H9 (cell line): ENCODE results near the gene STX1A. TPM values are rescaled to one million over a fixed set of nuclear protein-coding genes. Genes with fewer than 3 reads are reported as not detected.

Experiments
- DNase-seq: peaks from one replicate; pipeline ENCODE4 v3.0.0-alpha.2; 2017
- H2AFZ ChIP-seq: one replicate; pipeline ENCODE4 v1.6.1; 2013; ENCODE audit warnings: mild to moderate bottlenecking, low read length, control low read depth, moderate library complexity
- H2AK5ac ChIP-seq: 2 replicates; pipeline ENCODE4 v1.6.1; 2013; ENCODE audit warnings: low read length, control low read depth, mixed read lengths; ENCODE audit not compliant: insufficient read length
- H2BK120ac ChIP-seq: one replicate; pipeline ENCODE4 v1.6.1; 2013; ENCODE audit warnings: low read depth, mild to moderate bottlenecking, low read length, control low read depth, inconsistent platforms; ENCODE audit not compliant: poor library complexity, severe bottlenecking
- H2BK12ac ChIP-seq: 2 replicates; pipeline ENCODE4 v1.6.1; 2013; ENCODE audit warnings: low read length, control low read depth, mixed read lengths, low read depth; ENCODE audit not compliant: insufficient read length
- H2BK15ac ChIP-seq: 2 replicates; pipeline ENCODE4 v1.6.1; 2013; ENCODE audit warnings: low read depth, low read length, control low read depth
- H2BK20ac ChIP-seq: one replicate; pipeline ENCODE4 v1.6.1; 2013; ENCODE audit warnings: low read depth, mild to moderate bottlenecking, low read length, control low read depth, inconsistent platforms; ENCODE audit not compliant: poor library complexity, severe bottlenecking
- H2BK5ac ChIP-seq: 2 replicates; pipeline ENCODE4 v1.6.1; 2013; ENCODE audit warnings: low read length, control low read depth, mixed read lengths; ENCODE audit not compliant: insufficient read length
- H3K14ac ChIP-seq: 2 replicates; pipeline ENCODE4 v1.6.1; 2013; ENCODE audit warnings: low read length, control low read depth; ENCODE audit not compliant: insufficient read depth
- H3K18ac ChIP-seq: 2 replicates; pipeline ENCODE4 v1.6.1; 2013; ENCODE audit warnings: low read depth, mild to moderate bottlenecking, mixed read lengths, low read length, control low read depth; ENCODE audit not compliant: insufficient read length
- H3K23ac ChIP-seq: 2 replicates; pipeline ENCODE4 v1.6.1; 2013; ENCODE audit warnings: low read length, control low read depth, mixed read lengths, low read depth; ENCODE audit not compliant: insufficient read length
- H3K23me2 ChIP-seq: 2 replicates; pipeline ENCODE4 v1.6.1; 2013; ENCODE audit warnings: low read depth, mild to moderate bottlenecking, mixed read lengths, low read length, control low read depth; ENCODE audit not compliant: insufficient read length, poor library complexity, severe bottlenecking
- H3K27ac ChIP-seq: 2 replicates; pipeline ENCODE4 v1.5.1; 2013; ENCODE audit warnings: low read length, control low read depth, mixed read lengths, low read depth; ENCODE audit not compliant: insufficient read length
- H3K27me3 ChIP-seq: 2 replicates; pipeline ENCODE4 v1.6.1; 2013; ENCODE audit warnings: low read length, control low read depth, inconsistent platforms; ENCODE audit not compliant: insufficient read depth
- H3K4ac ChIP-seq: 2 replicates; pipeline ENCODE4 v1.6.1; 2013; ENCODE audit warnings: low read depth, mild to moderate bottlenecking, control low read depth, inconsistent platforms, low read length, moderate library complexity
- H3K4me1 ChIP-seq: 2 replicates; pipeline ENCODE4 v1.6.1; 2013; ENCODE audit warnings: low read length, control low read depth, inconsistent platforms; ENCODE audit not compliant: insufficient read depth
- H3K4me2 ChIP-seq: 2 replicates; pipeline ENCODE4 v1.6.1; 2013; ENCODE audit warnings: low read length, control low read depth, mixed read lengths; ENCODE audit not compliant: insufficient read length, insufficient read depth
- H3K56ac ChIP-seq: 2 replicates; pipeline ENCODE4 v1.6.1; 2013; ENCODE audit warnings: low read depth, mild to moderate bottlenecking, mixed read lengths, low read length, control low read depth; ENCODE audit not compliant: insufficient read length
- H3K79me1 ChIP-seq: 2 replicates; pipeline ENCODE4 v1.6.1; 2013; ENCODE audit warnings: low read depth, mild to moderate bottlenecking, moderate library complexity, low read length, control low read depth, inconsistent platforms; ENCODE audit not compliant: insufficient read depth, poor library complexity, severe bottlenecking
- H3K79me2 ChIP-seq: 2 replicates; pipeline ENCODE4 v1.6.1; 2013; ENCODE audit warnings: low read length, control low read depth, inconsistent platforms; ENCODE audit not compliant: insufficient read depth
- H3K9ac ChIP-seq: 2 replicates; pipeline ENCODE4 v1.6.1; 2013; ENCODE audit warnings: low read length, control low read depth, mixed read lengths; ENCODE audit not compliant: insufficient read length; ENCODE audit errors: extremely low read depth
- H3K9me3 ChIP-seq: one replicate; pipeline ENCODE4 v1.6.1; 2013; ENCODE audit warnings: low read depth, low read length, inconsistent platforms; ENCODE audit not compliant: control insufficient read depth
- H3T11ph ChIP-seq: one replicate; pipeline ENCODE4 v1.6.1; 2013; ENCODE audit warnings: mild to moderate bottlenecking, low read length, control low read depth, inconsistent platforms
- H4K20me1 ChIP-seq: one replicate; pipeline ENCODE4 v1.6.1; 2013; ENCODE audit not compliant: control insufficient read depth, insufficient read length, insufficient read depth
- H4K5ac ChIP-seq: 2 replicates; pipeline ENCODE4 v1.6.1; 2013; ENCODE audit warnings: low read depth, mild to moderate bottlenecking, mixed read lengths, low read length, control low read depth; ENCODE audit not compliant: insufficient read length
- H4K8ac ChIP-seq: replicated peaks from 2 replicates; pipeline ENCODE4 v1.6.1; 2013; ENCODE audit warnings: low read length, control low read depth, mixed read lengths, low read depth; ENCODE audit not compliant: insufficient read length
- H4K91ac ChIP-seq: 2 replicates; pipeline ENCODE4 v1.6.1; 2013; ENCODE audit warnings: low read depth, mild to moderate bottlenecking, moderate library complexity, mixed read lengths, low read length, control low read depth; ENCODE audit not compliant: insufficient read length
- H3K27ac Mint-ChIP-seq, 3 experiments: 2 replicates in 2 of 3; 3 replicates in 1 of 3; pipeline ENCODE4 v1.8.0; 2020 to 2021; ENCODE audit warnings: mixed read lengths in 3 of 3, mild to moderate bottlenecking in 1 of 3, moderate library complexity in 1 of 3
- H3K27me3 Mint-ChIP-seq: 2 replicates; pipeline ENCODE4 v1.8.0; 2021; ENCODE audit warnings: low read depth, mild to moderate bottlenecking, moderate library complexity, mixed read lengths
- H3K36me3 Mint-ChIP-seq, 3 experiments: 2 replicates in 2 of 3; 3 replicates in 1 of 3; pipeline ENCODE4 v1.8.0; 2020 to 2021; ENCODE audit warnings: low read depth in 3 of 3, mixed read lengths in 3 of 3; ENCODE audit not compliant: insufficient read depth in 1 of 3
- H3K4me1 Mint-ChIP-seq, 2 experiments: 2 replicates each; pipeline ENCODE4 v1.8.0; 2020; ENCODE audit warnings: mixed read lengths in 2 of 2
- H3K4me3 Mint-ChIP-seq, 2 experiments: 2 replicates in 1 of 2; 3 replicates in 1 of 2; pipeline ENCODE4 v1.8.0; 2020 to 2021; ENCODE audit warnings: mild to moderate bottlenecking in 2 of 2, mixed read lengths in 2 of 2, moderate library complexity in 1 of 2
- H3K9me3 Mint-ChIP-seq, 2 experiments: 2 replicates in 1 of 2; 3 replicates in 1 of 2; pipeline ENCODE4 v1.8.0; 2020; ENCODE audit warnings: mild to moderate bottlenecking in 2 of 2, mixed read lengths in 2 of 2, moderate library complexity in 1 of 2
- CTCF ChIP-seq: fragments of 200-600 bp; sonication (generic); conservative IDR thresholded peaks from 3 replicates; pipeline ENCODE4 v1.8.0; 2021; ENCODE audit warnings: antibody characterized with exemption, mild to moderate bottlenecking
- WGBS: extraction: QIAGEN DNeasy Blood & Tissue Kit; methylation state at CpG from one replicate; pipeline ENCODE4 v1.1.7; 2013; ENCODE audit warnings: missing lambda C conversion rate, low lambda C conversion rate, mixed read lengths; ENCODE audit not compliant: insufficient read length; ENCODE audit errors: extremely low coverage; 5-methylcytosine and 5-hydroxymethylcytosine counted together
- total RNA-seq: library from RNA; stranded (reverse); gene quantifications from 2 replicates; pipeline ENCODE4 v1.2.1, GENCODE V29; 2021

Gene STX1A
- total RNA-seq, 1 experiment from 2014 or later = 10.1 TPM

DNA sequence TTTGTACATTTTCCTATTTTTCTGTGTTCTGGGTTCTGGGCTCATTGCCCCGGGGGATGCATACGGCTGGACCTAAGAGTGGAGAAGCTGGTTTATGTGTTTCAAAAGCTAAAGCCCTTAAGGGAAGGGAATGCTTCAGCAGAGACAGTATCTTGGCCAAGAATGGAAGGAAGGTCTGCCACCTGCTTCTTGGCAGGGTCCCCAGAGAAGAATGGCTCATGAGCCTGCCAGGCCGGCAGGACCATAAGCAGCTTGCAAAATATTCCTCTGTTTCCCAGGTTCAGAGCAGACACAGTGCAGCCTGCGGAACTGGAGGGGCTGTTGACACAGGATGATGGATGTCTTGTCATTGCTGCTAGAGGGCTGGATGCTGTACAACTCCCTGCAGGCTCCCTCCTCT is 26.9 kb upstream of the STX1A start:
- Histone ChIP-seq H3K23ac (no peak overlapping the region), H3K14ac (no peak overlapping the region), H3K9me3 (no peaks in the 10 kb centered on the region), H2BK120ac (no peak overlapping the region), H4K91ac (no peak overlapping the region), H3T11ph (no peak overlapping the region), H3K18ac (no peak overlapping the region), H3K4me1 (peaks cover 6% of the 10 kb centered on the region; the same call in 1 of the 2 replicates), H2BK5ac (no peak overlapping the region), H2BK20ac (no peak overlapping the region), H3K79me1 (no peaks in the 10 kb centered on the region), H3K23me2 (no peaks in the 10 kb centered on the region), H3K9ac (no peak overlapping the region), H2AFZ (no peak overlapping the region), H3K27ac (no peak overlapping the region), H4K8ac (no peak overlapping the region), H2BK12ac (no peak overlapping the region), H3K4me2 (no peak overlapping the region), H2BK15ac (no peak overlapping the region), H3K56ac (no peak overlapping the region), H3K79me2 (no peaks in the 10 kb centered on the region), H4K20me1 (no peaks in the 10 kb centered on the region), H3K27me3 (no peaks in the 10 kb centered on the region), H3K4ac (no peak overlapping the region), H4K5ac (no peak overlapping the region), H2AK5ac (no peak overlapping the region)
- no peak for TF ChIP-seq CTCF
- WGBS = no CpG with 5 or more reads among the region's 4 CpGs
- H3K36me3 Mint-ChIP-seq = peaks cover 0 to 9% (median 1%) of the 10 kb centered on the region in 3 experiments; a peak in 4 of 7 replicates
- peaks cover 0 to 6% of the 10 kb centered on the region in 2 experiments; a peak in 2 of 5 replicates for H3K9me3 Mint-ChIP-seq
- H3K27me3 Mint-ChIP-seq = peaks cover 3% of the 10 kb centered on the region
- no peak for DNase-seq
- peaks cover 42 to 47% of the 10 kb centered on the region in 2 experiments for H3K4me1 Mint-ChIP-seq
- peak overlapping the region in 1 of 3 experiments; percentile 50; a peak in 2 of 7 replicates for H3K27ac Mint-ChIP-seq
- H3K4me3 Mint-ChIP-seq = no peak overlapping the region
